NCI-H2196 treated with DMSO at 0.1 percent for 48 hours (cell line): Measurements from ENCODE around the gene ZNF280D.
"Not testable (repeated sequence)": the region's sequence is repeated elsewhere in the genome, so short reads cannot be mapped to it uniquely, and the experiment has no call there.

ENCODE experiments used
- DNase-seq: peaks from one replicate; lab custom pipeline; 2025; ENCODE audit not compliant: unreplicated experiment; lab: John Stamatoyannopoulos, UW

Gene ZNF280D, protein sequence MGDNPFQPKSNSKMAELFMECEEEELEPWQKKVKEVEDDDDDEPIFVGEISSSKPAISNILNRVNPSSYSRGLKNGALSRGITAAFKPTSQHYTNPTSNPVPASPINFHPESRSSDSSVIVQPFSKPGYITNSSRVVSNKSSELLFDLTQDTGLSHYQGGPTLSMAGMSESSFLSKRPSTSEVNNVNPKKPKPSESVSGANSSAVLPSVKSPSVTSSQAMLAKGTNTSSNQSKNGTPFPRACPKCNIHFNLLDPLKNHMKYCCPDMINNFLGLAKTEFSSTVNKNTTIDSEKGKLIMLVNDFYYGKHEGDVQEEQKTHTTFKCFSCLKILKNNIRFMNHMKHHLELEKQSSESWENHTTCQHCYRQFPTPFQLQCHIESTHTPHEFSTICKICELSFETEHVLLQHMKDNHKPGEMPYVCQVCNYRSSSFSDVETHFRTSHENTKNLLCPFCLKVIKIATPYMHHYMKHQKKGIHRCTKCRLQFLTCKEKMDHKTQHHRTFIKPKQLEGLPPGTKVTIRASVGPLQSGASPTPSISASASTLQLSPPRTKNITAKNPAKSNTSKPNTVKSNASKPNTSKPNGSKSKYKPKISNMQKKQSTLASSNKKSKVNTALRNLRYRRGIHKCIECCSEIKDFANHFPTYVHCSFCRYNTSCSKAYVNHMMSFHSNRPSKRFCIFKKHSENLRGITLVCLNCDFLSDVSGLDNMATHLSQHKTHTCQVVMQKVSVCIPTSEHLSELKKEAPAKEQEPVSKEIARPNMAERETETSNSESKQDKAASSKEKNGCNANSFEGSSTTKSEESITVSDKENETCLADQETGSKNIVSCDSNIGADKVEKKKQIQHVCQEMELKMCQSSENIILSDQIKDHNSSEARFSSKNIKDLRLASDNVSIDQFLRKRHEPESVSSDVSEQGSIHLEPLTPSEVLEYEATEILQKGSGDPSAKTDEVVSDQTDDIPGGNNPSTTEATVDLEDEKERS

DNA sequence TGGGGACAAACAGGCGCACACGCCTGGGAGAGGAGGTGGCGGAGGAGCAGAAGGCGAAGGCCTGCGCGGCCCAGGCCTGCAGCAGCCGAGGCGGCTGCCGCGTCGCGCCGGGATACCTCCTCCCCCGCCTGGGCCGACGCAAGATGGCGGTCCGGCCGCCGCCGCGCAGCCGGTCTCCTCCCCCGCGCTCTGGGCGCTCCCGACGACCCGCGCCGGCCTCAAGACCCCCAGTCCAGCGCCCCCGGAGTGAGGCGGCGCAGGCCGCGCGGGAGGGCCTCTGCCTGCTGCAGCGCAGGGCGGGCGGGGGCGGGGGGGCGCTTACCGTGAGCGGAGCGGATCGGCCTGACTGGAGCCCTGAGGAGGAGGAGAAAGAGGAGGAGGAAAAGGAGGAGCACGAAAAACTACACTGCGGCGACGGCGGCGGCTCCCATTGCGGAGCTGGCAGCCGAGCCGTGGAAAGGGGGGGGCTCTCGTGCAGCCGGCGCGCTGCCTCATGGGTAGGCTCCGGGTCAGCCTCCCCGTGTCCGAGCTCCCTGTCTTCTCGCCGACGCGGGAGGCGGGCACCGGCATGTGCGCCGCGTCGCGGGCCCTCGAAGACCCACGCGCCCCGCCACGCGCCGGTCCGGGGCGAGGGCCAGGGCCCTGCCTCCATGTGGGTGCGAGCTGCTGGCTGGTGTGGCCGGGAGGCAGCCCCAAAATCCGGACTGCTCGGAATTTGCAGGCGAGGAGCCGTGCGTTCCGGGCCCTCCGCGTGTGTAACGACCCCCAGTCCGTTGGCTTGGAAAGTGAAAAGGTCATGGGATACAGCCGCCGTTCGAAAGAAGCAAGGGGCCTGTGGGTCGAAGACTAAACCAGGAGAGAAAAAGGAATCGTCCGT, at the start of gene ZNF280D:
TSS of gene ZNF280D (minus strand) at position 374 of the 877 bp plus-strand sequence. CDS start 26,400 bp downstream, outside the sequence.
- DNase-seq, result peak; percentile 67

DNA sequence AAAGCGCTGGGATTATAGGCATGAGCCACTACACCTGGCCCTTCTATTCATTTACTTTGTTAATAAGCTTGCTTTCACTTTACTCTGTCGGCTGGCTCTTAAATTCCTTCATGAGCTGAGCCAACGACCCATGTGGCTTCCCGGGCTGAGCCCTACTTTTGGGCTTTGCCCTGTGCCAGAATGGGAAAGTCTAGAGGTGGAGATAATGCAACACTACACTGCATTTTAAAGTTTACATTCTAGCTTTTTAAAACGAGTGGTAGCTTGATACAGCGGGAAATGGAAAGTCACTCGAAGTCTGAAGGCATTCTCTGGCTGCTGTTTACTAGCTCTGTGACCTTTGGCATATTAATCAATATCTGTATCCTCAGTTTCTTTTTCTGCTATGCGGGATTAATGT, 49.0 kb upstream of the ZNF280D start:
- no peak for DNase-seq

DNA sequence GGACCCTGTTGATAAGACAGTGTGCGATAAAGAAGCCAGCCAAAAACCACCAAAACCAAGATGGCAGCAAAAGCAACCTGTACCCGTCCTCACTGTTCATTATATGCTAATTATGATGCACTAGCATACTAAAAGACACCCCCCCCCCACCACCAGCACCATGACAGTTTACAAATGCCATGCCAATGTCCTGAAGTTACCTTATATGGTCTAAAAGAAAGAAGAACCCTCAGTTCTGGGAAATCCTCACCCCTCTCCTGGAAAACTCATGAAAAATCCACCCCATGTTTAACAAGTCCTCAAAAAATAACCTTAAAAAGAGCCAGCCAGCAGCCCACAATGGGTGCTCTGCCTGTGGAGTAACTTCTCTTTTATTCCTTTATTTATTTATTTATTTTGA, 48.4 kb upstream of the ZNF280D start:
- DNase-seq, result no peak

DNA sequence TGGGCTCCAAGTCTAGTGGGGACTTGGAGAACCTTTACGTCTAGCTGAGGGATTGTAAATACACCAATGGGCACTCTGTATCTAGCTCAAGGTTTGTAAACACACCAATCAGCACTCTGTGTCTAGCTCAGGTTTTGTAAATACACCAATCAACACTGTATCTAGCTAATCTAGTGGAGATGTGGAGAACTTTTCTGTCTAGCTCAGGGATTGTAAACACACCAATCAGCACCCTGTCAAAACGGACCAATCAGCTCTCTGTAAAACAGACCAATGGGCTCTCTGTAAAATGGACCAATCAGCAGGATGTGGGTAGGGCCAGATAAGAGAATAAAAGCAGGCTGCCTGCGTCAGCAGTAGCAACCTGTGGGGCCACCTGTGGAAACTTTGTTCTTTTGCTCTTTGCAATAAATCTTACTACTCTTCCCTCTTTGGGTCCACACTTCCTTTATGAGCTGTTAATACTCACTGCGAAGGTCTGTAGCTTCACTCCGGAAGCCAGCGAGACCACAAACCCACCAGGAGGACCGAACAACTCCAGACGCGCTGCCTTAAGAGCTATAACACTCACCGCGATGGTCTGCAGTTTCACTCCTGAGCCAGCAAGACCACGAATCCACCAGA, 46.9 kb upstream of the ZNF280D start:
- DNase-seq, result not testable (repeated sequence)

DNA sequence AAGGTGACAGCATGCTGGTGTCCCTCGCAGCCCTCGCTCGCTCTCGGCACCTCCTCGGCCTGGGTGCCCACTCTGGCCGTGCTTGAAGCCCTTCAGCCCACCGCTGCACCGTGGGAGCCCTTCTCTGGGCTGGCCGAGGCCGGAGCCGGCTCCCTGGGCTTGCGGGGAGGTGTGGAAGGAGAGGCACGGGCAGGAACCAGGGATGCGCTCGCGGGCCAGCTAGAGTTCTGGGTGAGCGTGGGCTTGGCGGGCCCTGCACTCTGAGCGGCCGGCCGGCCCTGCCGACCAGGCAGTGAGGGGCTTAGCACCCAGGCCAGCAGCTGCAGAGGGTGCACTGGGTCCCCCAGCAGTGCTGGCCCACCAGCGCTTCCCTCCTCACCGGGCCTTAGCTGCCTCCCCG, 46.1 kb upstream of the ZNF280D start:
- not testable (repeated sequence) for DNase-seq

DNA sequence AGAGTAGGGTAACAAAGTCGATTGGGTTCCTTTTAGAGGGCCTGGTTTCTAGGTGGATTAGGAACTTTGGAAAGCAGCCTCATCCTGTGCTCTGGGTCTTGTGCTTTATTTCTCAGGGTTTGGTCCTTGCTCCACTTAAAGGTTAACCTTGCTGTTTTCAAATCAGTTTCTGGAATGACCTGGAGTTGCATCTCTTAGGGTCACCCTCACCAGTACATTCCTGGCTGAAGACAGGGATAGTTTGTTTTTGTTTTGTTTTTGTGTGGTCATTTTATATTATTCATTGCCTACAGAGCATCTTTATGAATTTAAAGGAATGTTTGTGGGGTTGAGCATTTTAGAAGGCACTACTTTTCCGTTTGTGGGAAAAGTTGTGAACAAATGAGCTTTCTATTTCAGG, 45.5 kb upstream of the ZNF280D start:
- DNase-seq, result no peak

DNA sequence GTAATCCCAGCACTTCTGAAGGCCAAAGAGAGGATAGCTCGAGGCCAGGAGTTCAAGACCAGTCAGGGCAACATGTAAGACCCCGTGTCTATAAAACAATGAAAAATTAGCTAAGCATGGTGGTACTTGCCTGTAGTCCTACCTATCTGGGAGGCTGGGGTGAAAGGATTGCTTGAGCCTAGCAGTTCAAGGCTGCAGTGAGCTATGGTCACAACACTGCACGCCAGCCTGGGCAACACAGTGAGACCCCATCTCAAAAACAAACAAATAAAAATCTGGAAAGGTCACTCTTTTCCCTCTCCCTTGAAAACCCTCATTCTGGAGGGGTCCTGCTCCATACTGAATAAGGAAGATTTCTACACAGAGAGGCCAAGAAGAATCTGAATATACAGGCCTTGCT, 43.5 kb upstream of the ZNF280D start:
- DNase-seq, result no peak

DNA sequence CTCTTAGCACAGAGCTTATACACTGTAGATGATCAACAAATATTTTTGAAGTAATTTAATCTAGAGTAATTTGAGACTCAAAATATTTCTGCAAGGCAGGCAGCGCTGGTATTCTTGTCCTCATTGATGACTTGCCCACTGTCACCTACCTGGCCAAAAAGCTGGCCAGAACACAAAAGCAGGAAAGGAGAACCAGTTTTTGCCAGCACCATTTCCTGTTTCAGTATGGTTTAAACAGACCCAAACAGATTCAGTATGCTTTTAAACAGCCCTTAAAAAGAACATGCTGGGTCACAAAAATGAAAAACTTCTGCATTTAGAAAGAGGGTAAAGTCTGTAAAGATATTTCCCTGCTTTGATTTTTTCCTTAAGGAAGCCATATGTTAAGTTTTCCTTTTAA, 42.3 kb upstream of the ZNF280D start:
- peak; percentile 4 for DNase-seq

DNA sequence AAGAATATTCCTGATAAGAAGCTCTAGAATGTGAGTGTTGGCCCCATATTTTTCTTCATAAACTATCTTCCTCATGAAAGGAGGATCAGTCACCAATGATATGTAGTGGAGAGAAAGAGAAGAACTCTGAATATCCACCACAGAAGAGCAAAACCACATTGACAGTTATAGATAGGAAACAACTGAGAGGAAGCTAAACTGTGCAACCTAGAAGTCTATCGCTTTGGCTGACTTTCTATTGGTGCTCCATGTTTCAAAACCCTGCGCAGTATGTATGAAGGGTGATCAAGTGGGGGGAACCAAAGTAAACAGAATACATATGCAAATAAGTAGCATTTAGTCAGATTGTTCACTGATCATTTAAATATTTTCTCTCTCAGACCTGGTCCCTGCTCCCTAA, 41.0 kb upstream of the ZNF280D start:
- DNase-seq, result no peak

DNA sequence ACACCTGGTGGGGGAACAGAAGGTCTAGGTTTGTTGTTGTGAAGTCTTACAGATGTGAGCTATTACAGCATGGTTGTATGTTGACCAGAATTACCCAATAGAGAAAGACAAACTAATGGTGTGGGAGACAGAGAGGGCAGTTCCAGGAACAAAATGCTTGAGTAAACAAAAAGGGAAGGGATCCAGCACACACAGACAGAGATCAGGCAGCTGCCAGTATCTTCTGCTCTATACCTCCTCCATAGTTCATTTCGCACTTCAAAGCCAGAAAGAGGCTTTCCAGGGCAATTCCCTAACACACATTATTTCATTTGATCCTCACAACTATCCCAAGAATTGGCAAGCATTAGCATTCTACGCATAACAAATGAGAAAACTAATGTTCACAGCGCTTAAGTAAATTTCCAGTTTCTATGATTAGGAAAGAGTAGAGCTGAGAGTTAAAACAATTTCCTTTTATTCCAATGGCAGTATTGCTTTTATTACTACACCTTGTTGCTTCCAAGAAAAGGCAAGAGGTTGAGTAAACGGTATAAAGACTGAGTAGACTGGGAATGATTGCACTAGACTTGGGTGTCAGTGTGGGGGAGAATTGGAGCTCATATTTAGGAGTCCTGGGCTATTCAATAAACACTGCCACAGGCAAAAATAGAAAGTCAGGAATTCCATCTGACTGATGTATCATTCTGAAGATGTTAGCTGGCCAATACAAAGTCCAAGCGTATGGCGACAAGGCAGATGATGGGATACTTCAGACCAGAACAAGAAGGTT, 39.7 kb upstream of the ZNF280D start:
- peak; percentile 7 for DNase-seq

DNA sequence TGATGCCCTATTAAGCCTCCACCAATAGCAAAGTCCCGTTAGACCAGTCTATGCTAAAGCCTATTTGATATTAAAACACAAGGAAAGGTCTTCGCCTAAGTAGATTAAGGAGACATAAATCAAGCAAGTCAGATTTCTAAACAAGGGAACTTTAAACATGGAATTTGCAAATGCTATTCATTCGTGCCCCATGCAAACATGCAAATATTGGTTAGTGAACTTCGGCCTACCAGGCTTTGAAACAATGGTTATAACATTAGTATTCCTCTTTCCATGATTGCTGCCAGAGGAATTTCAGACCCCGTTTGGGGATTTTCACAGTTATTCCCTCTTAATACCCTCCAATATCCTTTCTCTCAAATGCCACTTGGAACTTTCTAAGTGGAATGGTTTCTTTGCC, 36.9 kb upstream of the ZNF280D start:
- no peak for DNase-seq

DNA sequence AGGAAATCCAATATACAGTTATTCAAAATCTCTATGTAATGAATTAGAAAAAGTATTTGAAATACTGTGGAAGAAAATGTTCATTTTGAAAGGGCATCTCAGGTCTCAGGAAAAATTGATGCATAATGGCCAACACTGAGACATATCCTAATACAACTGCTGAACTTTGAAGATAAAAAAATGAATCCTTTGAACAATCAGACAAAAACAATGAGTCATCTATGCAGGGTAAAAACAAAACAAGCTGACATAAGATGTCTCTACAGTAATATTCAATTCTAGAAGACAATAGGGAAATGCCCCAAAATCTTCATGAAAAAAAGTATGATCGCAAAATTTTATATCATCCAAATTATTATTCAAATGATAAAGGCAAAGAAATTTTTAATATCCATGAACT, 34.0 kb upstream of the ZNF280D start:
- no peak for DNase-seq

DNA sequence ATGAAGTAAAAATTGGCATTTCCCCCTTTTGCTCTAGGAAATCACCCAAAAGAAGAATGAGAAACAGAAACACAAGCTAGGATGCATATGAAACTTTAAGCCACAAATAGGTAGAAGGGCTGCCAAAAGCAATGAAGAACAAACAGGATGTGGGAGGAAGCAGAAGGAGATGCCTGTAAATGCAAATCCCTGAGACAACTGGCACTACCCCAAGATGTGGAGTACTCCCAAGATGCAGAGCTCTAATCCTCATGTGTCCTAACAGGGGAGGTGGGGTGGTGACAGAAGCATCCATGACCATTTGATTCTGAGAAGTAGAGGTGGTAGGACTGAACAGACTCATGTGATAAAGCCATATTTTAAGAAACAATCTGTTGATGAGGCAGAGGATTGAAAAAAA, 31.9 kb upstream of the ZNF280D start:
- no peak for DNase-seq

DNA sequence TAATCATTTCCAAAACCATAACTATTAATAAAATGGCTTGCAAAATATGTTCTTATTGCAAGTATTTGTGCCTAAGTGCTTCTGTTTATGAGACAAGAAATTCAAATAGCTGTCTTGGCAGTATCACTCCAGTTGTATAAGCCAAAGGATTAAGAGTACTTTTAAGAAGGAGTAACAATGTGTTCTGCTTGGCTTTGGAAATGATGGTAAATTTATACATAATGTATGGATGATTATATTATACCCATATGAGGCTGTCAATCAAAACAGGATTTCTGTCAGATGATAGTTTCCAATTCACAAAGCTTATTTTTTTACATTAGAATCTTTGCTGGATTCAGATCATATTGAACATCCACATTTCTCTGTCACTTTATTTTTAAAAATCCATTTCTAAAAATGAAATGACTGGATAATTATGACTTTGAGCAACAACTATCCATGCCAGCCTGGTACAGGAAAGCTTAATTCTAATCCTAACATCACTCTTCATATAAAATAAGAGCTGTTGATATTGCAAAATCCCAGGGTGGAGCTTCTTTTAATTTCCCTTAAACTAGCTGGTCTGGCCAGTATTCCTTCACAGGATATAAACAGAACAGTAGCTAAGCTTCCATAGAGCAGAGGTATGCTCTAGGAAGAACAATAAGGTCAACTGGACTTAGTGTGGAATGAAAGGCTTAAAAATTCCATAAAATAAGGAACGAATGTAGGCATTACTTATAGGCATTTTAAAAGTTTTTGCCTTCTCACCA, 30.0 kb upstream of the ZNF280D start:
- no peak for DNase-seq

DNA sequence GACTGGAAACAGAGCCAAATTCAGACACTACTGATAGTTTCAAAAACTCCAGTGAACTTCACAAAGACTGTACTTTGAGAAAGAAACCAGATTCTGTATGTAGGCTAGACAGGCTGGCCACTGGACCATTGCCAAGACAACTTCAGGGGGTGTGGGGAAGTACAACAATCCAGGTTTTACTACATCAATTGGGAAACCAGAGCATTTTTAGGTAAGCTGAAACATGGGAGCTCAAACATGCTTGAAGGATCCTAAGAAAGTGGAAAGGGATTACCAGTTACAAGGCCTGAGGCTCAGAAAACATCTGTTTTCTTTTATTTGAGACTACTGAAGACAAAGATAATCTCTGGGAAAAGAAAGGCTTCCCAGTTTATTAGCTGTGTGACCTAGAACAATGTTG, 26.9 kb upstream of the ZNF280D start:
- DNase-seq, result no peak

DNA sequence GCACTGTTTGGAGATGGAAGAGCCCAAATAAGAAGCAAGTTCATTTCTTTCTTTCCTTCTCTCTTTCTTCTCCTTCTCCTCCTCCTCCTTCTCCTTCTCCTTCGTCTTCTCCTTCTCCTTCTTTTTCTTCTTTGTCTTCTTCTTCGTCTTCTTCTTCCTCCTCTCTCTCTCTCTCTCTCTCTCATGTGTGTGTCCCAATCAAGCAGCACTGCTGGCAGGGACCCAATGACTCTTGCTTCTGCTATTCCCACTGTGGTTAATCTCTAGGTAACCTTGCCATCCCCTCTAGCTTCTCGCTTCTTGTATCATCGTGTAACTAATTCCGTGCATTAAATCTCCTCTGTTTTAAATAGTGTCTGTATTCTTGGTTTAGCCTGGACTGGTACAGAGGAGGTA, 26.1 kb upstream of the ZNF280D start:
- DNase-seq, result no peak

DNA sequence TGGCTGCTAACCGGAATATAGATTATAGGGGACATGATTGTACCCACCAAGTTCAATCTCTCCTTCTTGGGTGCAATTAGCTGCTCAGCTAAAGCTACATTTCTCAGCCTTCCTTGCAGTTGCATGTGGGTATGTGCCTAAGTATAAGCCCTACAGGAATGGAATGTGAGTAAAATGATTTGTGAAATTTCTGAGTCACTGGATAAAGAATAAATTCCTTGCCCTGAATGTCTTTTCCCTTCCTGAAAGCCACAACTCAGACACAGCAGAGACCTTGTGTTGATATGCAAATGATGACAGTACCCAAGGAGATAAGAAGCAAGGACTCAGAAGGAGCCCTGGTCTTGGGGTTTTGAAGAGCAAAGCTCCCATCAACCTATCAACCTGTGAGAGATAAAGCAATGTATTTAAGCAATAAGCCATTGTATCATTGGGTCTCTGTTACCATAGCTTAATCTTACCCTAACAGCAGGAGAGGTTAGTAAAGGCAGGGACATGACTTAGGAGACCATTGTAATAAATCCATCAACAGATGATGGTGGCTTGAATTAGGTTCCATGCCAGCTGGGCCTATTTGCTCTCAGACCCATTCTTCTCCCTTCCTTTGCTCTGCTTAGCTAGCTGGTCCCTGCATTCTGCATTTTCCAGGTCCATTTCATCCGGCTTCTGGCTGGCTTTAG, 25.6 kb upstream of the ZNF280D start:
- no peak for DNase-seq

DNA sequence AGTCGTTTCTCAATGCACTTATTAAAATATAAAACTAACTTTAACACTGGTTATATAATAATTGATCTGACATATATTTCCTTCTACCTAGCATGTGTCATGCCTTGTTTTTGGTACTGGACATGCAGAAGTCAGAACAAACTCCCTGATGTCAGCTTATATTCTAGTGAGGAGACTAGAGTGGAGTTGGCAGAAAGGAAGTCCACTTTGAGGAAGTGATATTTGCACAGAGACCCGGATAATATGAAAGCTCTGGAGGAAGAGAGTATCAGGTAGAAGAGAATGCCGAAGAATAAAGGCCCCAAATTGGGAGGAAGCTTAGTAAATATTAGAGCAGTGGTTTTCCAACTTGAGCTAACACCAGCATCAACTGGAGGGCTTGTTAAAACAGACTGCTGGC, 24.6 kb upstream of the ZNF280D start:
- DNase-seq, result no peak
